ENCODE results near the gene TUNAR.

- TF ChIP-seq CTCF (IDR thresholded peaks at IDR 0.05), result no peak
- no peak for TF ChIP-seq POLR2A (IDR thresholded peaks at IDR 0.05; ENCODE audit: low read depth)
Observed at GRCh38 chr14:95915330-95915729, 38.7 kb downstream of the TUNAR start.

All from esophagus muscularis mucosa (tissue), 3 donors.